ENCODE measurements around the gene ABCD1.
"Not testable (repeated sequence)": the region's sequence is repeated elsewhere in the genome, so short reads cannot be mapped to it uniquely, and the experiment has no call there.

Gene ABCD1

GRCh38 chrX:153694256-153694655 lies 30.4 kb upstream of the ABCD1 start:
- DNase-seq (ENCODE audit: low read depth): not testable (repeated sequence)

GRCh38 chrX:153694687-153695270 lies 29.9 kb upstream of the ABCD1 start:
- no peak for DNase-seq (ENCODE audit: low read depth)

GRCh38 chrX:153696100-153696499 lies 28.6 kb upstream of the ABCD1 start:
- DNase-seq (ENCODE audit: low read depth): no peak

GRCh38 chrX:153696538-153696937 lies 28.1 kb upstream of the ABCD1 start:
- not testable (repeated sequence) for DNase-seq (ENCODE audit: low read depth)

GRCh38 chrX:153696986-153697722 lies 27.5 kb upstream of the ABCD1 start:
- DNase-seq (ENCODE audit: low read depth): not testable (repeated sequence)

- no peak for DNase-seq (ENCODE audit: low read depth)
These were observed 26.5 kb upstream of the ABCD1 start for GRCh38 chrX:153697924-153698865.

GRCh38 chrX:153699210-153699783 lies 25.4 kb upstream of the ABCD1 start:
- DNase-seq (ENCODE audit: low read depth): not testable (repeated sequence)

GRCh38 chrX:153699784-153700371 lies 24.8 kb upstream of the ABCD1 start:
- DNase-seq (ENCODE audit: low read depth): not testable (repeated sequence)

GRCh38 chrX:153700376-153700945 lies 24.2 kb upstream of the ABCD1 start:
- no peak for DNase-seq (ENCODE audit: low read depth)

- DNase-seq (ENCODE audit: low read depth): no peak
These were observed 23.7 kb upstream of the ABCD1 start for GRCh38 chrX:153700967-153701366.

GRCh38 chrX:153701706-153702105 lies 22.9 kb upstream of the ABCD1 start:
- no peak for DNase-seq (ENCODE audit: low read depth)

GRCh38 chrX:153702336-153703035 lies 22.2 kb upstream of the ABCD1 start:
- no peak for DNase-seq (ENCODE audit: low read depth)

- no peak for DNase-seq (ENCODE audit: low read depth)
These were observed 21.7 kb upstream of the ABCD1 start for GRCh38 chrX:153703036-153703370.

GRCh38 chrX:153704021-153704526 lies 20.6 kb upstream of the ABCD1 start:
- DNase-seq (ENCODE audit: low read depth): no peak

GRCh38 chrX:153704631-153705402 lies 19.8 kb upstream of the ABCD1 start:
- DNase-seq (ENCODE audit: low read depth): not testable (repeated sequence)

GRCh38 chrX:153705403-153706060 lies 19.1 kb upstream of the ABCD1 start:
- not testable (repeated sequence) for DNase-seq (ENCODE audit: low read depth)

- no peak for DNase-seq (ENCODE audit: low read depth)
These were observed 17.9 kb upstream of the ABCD1 start for GRCh38 chrX:153706799-153707198.

- no peak for DNase-seq (ENCODE audit: low read depth)
These were observed 17.2 kb upstream of the ABCD1 start for GRCh38 chrX:153707406-153707805.

- no peak for DNase-seq (ENCODE audit: low read depth)
These were observed 16.2 kb upstream of the ABCD1 start for GRCh38 chrX:153708415-153708814.
